Measurements from ENCODE around the gene USP35.

GRCh38 chr11:78230161-78230877 lies 41.6 kb downstream of the USP35 start:
- TF ChIP-seq CTCF (IDR thresholded peaks at IDR 0.05) (no peak), POLR2A (IDR thresholded peaks at IDR 0.05) (no peak)

Measured in Peyer's patch (tissue), 4 donors.